NT2/D1 (cell line): ENCODE data around the gene METTL9.
"Not testable (repeated sequence)": the region's sequence is repeated elsewhere in the genome, so short reads cannot be mapped to it uniquely, and the experiment has no call there.

Source experiments
- YY1 ChIP-seq: IDR thresholded peaks from 2 replicates; pipeline ENCODE4 v1.6.1; 2011; ENCODE audit not compliant: insufficient read length, insufficient read depth
- ZNF274 ChIP-seq: IDR thresholded peaks from 2 replicates; pipeline ENCODE4 v1.6.1; 2011; ENCODE audit warnings: mild to moderate bottlenecking, low read depth, low read length

- not testable (repeated sequence) for TF ChIP-seq ZNF274, YY1
These were observed 23.1 kb upstream of the METTL9 start for GRCh38 chr16:21576323-21576722.
